ENCODE data around the gene ATAD1. TPM values are rescaled to one million over a fixed set of nuclear protein-coding genes. Genes with fewer than 3 reads are reported as not detected.
"Not testable (repeated sequence)": the region's sequence is repeated elsewhere in the genome, so short reads cannot be mapped to it uniquely, and the experiment has no call there.

ATAD1 gene
- total RNA-seq, 1 donor from 2014 or later = 50.1 TPM

GRCh38 chr10:87816898-87817608, 973 bp downstream of the ATAD1 start:
- H3K27ac Mint-ChIP-seq = peak overlapping the region; percentile 97
- peaks cover 16% of the 10 kb centered on the region for H3K36me3 Mint-ChIP-seq
- H3K9me3 Mint-ChIP-seq = no peaks in the 10 kb centered on the region
- H3K27me3 Mint-ChIP-seq = no peaks in the 10 kb centered on the region
- H3K4me1 Mint-ChIP-seq (ENCODE audit: unreplicated experiment) = peaks cover 23% of the 10 kb centered on the region
- no peak for DNase-seq (ENCODE audit: extremely low spot score, unreplicated experiment)
- H3K4me3 Mint-ChIP-seq = peak overlapping the region; percentile 96
- TF ChIP-seq CTCF (conservative IDR thresholded peaks at IDR 0.05) = no peak

- peaks cover 23% of the 10 kb centered on the region for H3K4me1 Mint-ChIP-seq (ENCODE audit: unreplicated experiment)
- DNase-seq (ENCODE audit: extremely low spot score, unreplicated experiment) = no peak
- TF ChIP-seq CTCF (conservative IDR thresholded peaks at IDR 0.05) = peak; percentile 68
- H3K4me3 Mint-ChIP-seq = peak overlapping the region; percentile 96
- H3K27ac Mint-ChIP-seq = peak overlapping the region; percentile 97
- H3K9me3 Mint-ChIP-seq = no peaks in the 10 kb centered on the region
- no peaks in the 10 kb centered on the region for H3K27me3 Mint-ChIP-seq
- peaks cover 23% of the 10 kb centered on the region for H3K36me3 Mint-ChIP-seq
Observed at GRCh38 chr10:87816163-87816897, 1.7 kb downstream of the ATAD1 start.

GRCh38 chr10:87804939-87805569, 13.0 kb downstream of the ATAD1 start:
- Mint-ChIP-seq H3K4me1 (ENCODE audit: unreplicated experiment) (no peaks in the 10 kb centered on the region), H3K27me3 (no peaks in the 10 kb centered on the region), H3K36me3 (peaks cover 72% of the 10 kb centered on the region), H3K9me3 (peaks cover 35% of the 10 kb centered on the region), H3K4me3 (no peak overlapping the region), H3K27ac (no peak overlapping the region)
- no peak for TF ChIP-seq CTCF (conservative IDR thresholded peaks at IDR 0.05)
- no peak for DNase-seq (ENCODE audit: extremely low spot score, unreplicated experiment)

GRCh38 chr10:87803831-87804230, 14.2 kb downstream of the ATAD1 start:
- no peak overlapping the region for H3K27ac Mint-ChIP-seq
- H3K4me3 Mint-ChIP-seq = no peak overlapping the region
- H3K27me3 Mint-ChIP-seq = no peaks in the 10 kb centered on the region
- no peak for TF ChIP-seq CTCF (conservative IDR thresholded peaks at IDR 0.05)
- H3K9me3 Mint-ChIP-seq = peaks cover 35% of the 10 kb centered on the region
- no peak for DNase-seq (ENCODE audit: extremely low spot score, unreplicated experiment)
- peaks cover 72% of the 10 kb centered on the region for H3K36me3 Mint-ChIP-seq
- H3K4me1 Mint-ChIP-seq (ENCODE audit: unreplicated experiment) = no peaks in the 10 kb centered on the region

- Mint-ChIP-seq H3K4me1 (ENCODE audit: unreplicated experiment) (no peaks in the 10 kb centered on the region), H3K9me3 (peaks cover 35% of the 10 kb centered on the region), H3K27ac (no peak overlapping the region), H3K27me3 (no peaks in the 10 kb centered on the region), H3K36me3 (peaks cover 75% of the 10 kb centered on the region), H3K4me3 (no peak overlapping the region)
- no peak for DNase-seq (ENCODE audit: extremely low spot score, unreplicated experiment)
- no peak for TF ChIP-seq CTCF (conservative IDR thresholded peaks at IDR 0.05)
Observed at GRCh38 chr10:87803328-87803727, 14.7 kb downstream of the ATAD1 start.

GRCh38 chr10:87801813-87802435, 16.1 kb downstream of the ATAD1 start:
- peaks cover 79% of the 10 kb centered on the region for H3K36me3 Mint-ChIP-seq
- H3K27ac Mint-ChIP-seq; H3K4me3 Mint-ChIP-seq; DNase-seq (ENCODE audit: extremely low spot score, unreplicated experiment); H3K27me3 Mint-ChIP-seq; H3K4me1 Mint-ChIP-seq (ENCODE audit: unreplicated experiment): not testable (repeated sequence)
- peaks cover 31% of the 10 kb centered on the region for H3K9me3 Mint-ChIP-seq

Measured in type B pancreatic cell (in vitro differentiated cells).